KBM-7 (cell line): ENCODE data around the gene TBC1D2.
"Not testable (repeated sequence)": the region's sequence is repeated elsewhere in the genome, so short reads cannot be mapped to it uniquely, and the experiment has no call there.

Experiments used
- DNase-seq: peaks from one replicate; pipeline ENCODE4 v3.0.0-alpha.2; 2015
- in situ Hi-C: fragments of 300-500 bp; cut with MboI; formaldehyde crosslinking; loops from 2 replicates; pipeline ENCODE4 v1.14.3; 2020; ENCODE audit warnings: low sequenced_read_pairs, low pct_unique_long_range_greater_than_20kb, mixed read lengths

TBC1D2 gene

GRCh38 chr9:98280162-98280561 is 24.7 kb upstream of the TBC1D2 start:
- in situ Hi-C loops, result no loop called here
- DNase-seq, result no peak

- DNase-seq, result no peak
- in situ Hi-C loops, result no loop called here
Observed at GRCh38 chr9:98276907-98277469, 21.5 kb upstream of the TBC1D2 start.

DNA sequence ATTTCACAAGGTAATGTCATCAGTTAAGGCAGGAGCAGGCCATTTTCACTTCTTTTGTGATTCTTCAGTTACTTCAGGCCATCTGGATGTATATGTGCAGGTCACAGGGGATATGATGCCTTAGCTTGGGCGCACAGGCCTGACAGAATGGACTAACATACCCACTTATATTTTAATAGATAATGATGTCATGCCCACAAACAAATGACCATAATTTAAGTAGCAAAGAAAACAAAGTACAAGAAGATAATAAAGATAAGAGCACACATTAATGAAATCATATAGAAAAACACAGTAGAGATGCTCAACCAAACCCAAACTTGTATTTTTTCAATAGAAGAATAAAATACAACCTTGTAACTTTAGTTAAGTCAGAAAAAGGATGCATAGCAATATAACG is 19.7 kb upstream of the TBC1D2 start:
- in situ Hi-C loops, result no loop called here
- DNase-seq, result no peak

DNA sequence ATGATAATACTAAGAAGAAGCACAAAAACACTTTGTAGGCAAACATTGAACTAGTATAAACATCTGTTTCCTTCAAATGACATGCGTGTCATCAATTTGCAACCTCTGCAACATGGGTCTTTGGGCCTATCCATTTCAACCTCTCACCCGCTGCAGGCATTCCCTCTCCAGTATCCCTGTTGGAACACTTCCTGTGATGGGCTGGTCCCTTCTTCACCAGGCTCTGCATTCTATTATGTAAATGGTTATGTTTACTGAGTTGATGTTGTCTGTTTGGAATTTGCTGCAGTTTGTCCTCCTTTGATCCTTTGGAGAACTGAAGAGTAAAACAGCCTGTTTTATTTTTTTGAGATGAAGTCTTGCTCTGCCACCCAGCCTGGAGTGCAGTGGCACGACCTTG is 16.6 kb upstream of the TBC1D2 start:
- in situ Hi-C loops, result no loop called here

DNA sequence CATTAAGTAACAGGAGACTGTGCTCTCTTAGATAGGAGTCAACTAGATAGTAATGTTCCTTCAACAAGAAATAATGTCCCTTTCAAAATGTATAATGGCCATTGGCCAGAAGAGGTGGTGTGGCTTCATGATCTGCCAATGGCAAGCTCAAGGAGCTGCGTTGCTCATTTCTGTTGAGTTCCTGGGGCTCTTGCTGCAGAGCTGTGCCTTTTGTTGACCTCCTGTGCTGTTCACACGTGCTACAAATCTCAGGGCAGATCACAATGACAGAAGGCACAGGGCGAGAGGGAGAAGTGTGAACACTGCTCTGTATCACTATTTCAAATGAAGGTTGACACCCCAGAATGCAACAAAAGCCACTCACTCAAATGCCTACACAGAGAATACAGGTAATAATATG is 16.0 kb upstream of the TBC1D2 start:
- in situ Hi-C loops, result no loop called here
- DNase-seq, result no peak

More for the DNA sequence above, 16.6 kb upstream of the TBC1D2 start:
- DNase-seq, result no peak

- DNase-seq, in situ Hi-C loops: not testable (repeated sequence)
Observed at GRCh38 chr9:98270284-98270683, 14.8 kb upstream of the TBC1D2 start.

GRCh38 chr9:98269652-98270051 is 14.2 kb upstream of the TBC1D2 start:
- DNase-seq, in situ Hi-C loops: not testable (repeated sequence)

GRCh38 chr9:98267556-98267955 is 12.1 kb upstream of the TBC1D2 start:
- DNase-seq, in situ Hi-C loops: not testable (repeated sequence)

- DNase-seq, result no peak
- in situ Hi-C loops, result no loop called here
Observed at GRCh38 chr9:98264516-98264915, 9.1 kb upstream of the TBC1D2 start.

DNA sequence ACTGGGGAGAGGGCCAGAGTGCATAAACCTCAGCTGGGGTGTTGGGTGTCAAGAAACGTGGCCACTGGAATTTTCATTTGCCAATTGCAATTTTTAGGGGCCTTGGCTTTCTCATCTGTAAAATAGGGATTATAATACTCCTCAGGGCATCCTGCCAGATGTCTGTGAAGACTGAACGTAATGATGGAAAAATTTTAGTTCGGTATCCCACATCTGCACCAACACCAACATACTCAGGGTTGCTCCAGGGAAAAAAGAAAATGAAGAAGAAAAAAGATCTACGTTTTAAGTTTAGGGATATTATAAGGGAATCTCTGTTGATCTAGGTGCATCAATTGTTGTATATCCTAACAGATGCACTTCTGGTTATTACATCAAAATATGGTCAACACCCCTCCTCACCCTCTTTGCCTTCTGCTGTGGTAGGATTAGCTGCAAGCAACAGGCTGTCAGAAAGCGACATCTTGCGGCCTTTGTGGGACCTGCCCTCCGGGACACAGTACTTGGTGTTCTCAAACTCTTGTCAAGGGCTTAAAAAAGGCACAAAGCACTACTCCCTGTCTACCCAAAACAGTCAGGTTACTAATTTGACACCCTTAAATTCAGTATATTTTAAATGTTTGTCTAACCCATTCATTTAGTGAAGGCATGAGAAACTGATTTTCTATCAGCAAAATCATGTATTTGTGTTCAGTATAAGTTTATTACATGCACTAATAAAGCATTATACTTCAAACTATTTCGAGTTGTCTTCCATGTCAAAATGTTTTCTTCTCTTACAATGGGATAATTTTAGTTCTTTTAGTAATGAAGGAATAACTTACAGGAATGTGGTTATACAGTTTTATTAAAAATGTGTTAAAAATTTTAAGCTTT is 8.3 kb upstream of the TBC1D2 start:
- in situ Hi-C loops, result no loop called here
- peak; percentile 85 for DNase-seq

GRCh38 chr9:98263080-98263479 is 7.6 kb upstream of the TBC1D2 start:
- DNase-seq, result no peak
- in situ Hi-C loops, result no loop called here

DNA sequence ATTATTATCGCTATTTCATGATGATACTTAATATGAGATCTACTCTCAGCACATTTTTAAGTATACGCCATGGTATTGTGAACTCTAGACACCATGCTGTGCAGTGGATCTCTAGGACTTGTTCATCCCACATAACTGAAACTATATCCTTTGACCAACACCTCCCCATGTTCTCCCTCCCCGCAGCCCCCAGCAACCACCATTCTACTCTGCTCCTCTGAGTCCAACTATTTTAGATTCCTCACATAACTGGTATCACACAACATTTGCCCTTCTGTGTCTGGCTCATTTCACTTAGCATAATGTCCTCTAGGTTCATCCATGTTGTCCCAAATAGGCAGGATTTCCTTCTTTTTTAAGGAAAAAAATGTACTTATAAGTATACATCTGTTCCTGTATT is 6.6 kb upstream of the TBC1D2 start:
- in situ Hi-C loops, result no loop called here
- DNase-seq, result no peak

DNA sequence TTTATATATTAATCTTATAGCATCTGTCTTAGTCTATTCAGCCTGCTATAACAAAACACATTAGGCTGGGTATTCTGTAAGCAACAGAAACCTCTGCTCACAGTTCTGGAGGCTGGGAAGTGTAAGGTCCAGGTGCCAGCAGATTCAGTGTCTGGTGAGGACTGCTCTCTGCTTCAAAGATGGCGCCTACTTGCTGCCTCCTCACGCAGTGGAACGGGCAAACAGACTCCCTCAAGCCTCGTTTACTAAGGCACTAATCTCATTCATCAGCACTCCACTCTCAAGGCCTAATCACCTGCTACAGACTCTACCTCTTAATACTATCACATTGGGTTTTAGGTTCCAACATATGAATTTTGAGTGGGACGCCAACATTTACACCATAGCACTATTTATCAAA is 5.2 kb upstream of the TBC1D2 start:
- in situ Hi-C loops, result no loop called here
- no peak for DNase-seq

- in situ Hi-C loops, result no loop called here
- no peak for DNase-seq
Observed at GRCh38 chr9:98259791-98260190, 4.3 kb upstream of the TBC1D2 start.

DNA sequence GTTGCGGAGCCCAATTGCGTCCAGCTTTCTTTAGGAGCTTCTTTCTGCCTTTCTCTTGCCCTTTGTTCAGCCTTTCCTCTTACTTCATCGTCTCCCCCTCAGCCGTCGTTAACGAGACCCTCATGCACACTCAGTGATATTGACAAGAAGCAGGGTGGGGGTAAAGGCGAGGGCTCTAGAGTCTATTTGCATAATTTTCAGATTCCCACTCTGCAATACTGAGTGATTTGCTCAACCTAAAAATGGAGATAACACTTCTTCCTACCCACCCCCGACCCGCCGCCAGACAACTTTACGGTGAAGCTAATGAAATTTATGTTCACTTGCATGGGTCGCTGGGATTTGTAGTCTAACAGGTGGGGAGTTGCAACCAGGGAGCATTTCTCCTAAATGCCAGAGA is 1.3 kb upstream of the TBC1D2 start:
- peak; percentile 51 for DNase-seq
- in situ Hi-C loops, result no loop called here

- in situ Hi-C loops, result no loop called here
- no peak for DNase-seq
Observed at GRCh38 chr9:98255061-98255577, 330 bp downstream of the TBC1D2 start.

- DNase-seq, result no peak
- in situ Hi-C loops, result no loop called here
Observed at GRCh38 chr9:98254228-98255060, 1.0 kb downstream of the TBC1D2 start.

- in situ Hi-C loops, result no loop called here
- DNase-seq, result no peak
Observed at GRCh38 chr9:98253565-98253964, 1.9 kb downstream of the TBC1D2 start.

- DNase-seq, result no peak
- in situ Hi-C loops, result no loop called here
Observed at GRCh38 chr9:98251551-98251950, 3.9 kb downstream of the TBC1D2 start.

DNA sequence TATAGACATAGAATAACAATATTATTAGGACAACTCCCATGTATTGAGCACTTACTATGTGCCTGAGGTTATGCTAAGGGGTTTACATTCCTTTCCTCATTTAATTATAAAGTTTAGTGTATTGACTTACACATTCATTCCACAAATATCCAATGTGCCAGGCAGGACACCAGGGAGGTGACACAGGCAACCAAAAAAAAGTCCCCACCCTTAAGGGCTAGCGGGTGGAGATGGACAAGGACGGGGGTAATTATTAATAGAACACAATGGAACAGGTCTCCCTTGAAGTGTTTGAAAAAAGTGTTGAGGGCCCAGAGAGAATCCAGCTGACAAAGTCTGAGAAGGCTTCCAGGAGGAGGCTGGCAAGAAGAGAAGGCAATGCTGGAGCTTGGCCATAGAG is 5.7 kb downstream of the TBC1D2 start:
- DNase-seq, result no peak
- in situ Hi-C loops, result no loop called here
